PFSK-1 (cell line): ENCODE data around the gene HERC3.

Experiments used
- FOXP2 ChIP-seq: optimal IDR thresholded peaks from 2 replicates; pipeline ENCODE3; 2011; ENCODE audit warnings: borderline replicate concordance, control low read depth, inconsistent platforms; ENCODE audit not compliant: insufficient read depth; ENCODE audit errors: extremely low read length, extremely low read depth
- POLR2AphosphoS5 ChIP-seq: IDR thresholded peaks from 2 replicates; pipeline ENCODE4 v1.6.1; 2012; ENCODE audit warnings: low read depth, mild to moderate bottlenecking, control low read depth, low read length, moderate library complexity
- SIN3A ChIP-seq: IDR thresholded peaks from 2 replicates; pipeline ENCODE4 v1.6.1; 2012; ENCODE audit warnings: mild to moderate bottlenecking, low read length, moderate library complexity, borderline replicate concordance; ENCODE audit not compliant: insufficient read depth
- TAF1 ChIP-seq: IDR thresholded peaks from 2 replicates; pipeline ENCODE4 v1.6.1; 2012; ENCODE audit warnings: low read length, control low read depth, borderline replicate concordance; ENCODE audit not compliant: insufficient read depth
- TF ChIP-seq, protein P1 (sequence below), 2 experiments: IDR thresholded peaks; 2 replicates each; pipeline versions ENCODE4 v1.6.1 to v1.8.0; 2011 to 2012; ENCODE audit warnings: low read depth in 2 of 2, low read length in 2 of 2, control low read depth in 1 of 2, inconsistent platforms in 1 of 2, mild to moderate bottlenecking in 1 of 2, moderate library complexity in 1 of 2; ENCODE audit not compliant: insufficient read depth in 1 of 2

The HERC3 gene

DNA sequence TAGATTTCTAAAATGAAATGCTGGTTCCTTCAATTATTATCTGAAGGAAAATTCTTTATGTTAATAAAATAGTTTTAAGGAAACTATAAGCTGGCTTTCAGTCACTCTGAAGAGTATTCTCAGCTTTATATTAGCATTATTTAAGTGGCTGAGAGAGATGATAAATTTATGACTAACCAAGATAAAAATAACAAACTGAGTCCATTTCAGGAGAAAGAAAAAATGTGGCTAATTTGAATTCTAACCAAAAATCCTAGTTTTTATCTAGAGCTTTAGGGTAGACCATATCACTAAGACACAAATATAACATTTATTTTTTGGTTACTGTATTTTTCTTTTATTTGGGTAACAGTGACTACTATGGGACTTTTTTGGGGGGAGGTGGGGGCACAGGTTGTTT, 164.8 kb downstream of the HERC3 start:
- TF ChIP-seq FOXP2 (no peak), POLR2AphosphoS5 (no peak), SIN3A (no peak)

DNA sequence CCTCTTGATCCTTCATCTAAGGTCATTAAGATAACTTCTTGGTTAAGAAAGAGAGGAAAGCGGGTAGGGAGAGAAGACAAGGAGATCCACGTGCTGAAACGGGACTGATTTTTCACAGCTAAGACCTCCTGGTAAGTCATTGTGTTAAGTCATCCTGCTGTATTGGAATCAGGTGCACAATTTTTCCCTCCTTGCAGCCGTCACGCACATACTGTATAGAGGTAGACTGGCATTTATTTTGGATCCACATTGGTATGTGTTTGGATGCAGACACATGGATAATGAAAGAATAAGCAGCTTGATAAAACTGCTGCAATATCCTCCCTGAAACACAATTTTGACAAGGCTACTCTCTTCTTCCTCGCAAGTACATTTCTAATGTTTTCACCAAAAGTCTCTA, 165.5 kb downstream of the HERC3 start:
- TF ChIP-seq POLR2AphosphoS5 (no peak), SIN3A (no peak), TAF1 (no peak), FOXP2 (no peak)
- TF ChIP-seq, protein P1, sequence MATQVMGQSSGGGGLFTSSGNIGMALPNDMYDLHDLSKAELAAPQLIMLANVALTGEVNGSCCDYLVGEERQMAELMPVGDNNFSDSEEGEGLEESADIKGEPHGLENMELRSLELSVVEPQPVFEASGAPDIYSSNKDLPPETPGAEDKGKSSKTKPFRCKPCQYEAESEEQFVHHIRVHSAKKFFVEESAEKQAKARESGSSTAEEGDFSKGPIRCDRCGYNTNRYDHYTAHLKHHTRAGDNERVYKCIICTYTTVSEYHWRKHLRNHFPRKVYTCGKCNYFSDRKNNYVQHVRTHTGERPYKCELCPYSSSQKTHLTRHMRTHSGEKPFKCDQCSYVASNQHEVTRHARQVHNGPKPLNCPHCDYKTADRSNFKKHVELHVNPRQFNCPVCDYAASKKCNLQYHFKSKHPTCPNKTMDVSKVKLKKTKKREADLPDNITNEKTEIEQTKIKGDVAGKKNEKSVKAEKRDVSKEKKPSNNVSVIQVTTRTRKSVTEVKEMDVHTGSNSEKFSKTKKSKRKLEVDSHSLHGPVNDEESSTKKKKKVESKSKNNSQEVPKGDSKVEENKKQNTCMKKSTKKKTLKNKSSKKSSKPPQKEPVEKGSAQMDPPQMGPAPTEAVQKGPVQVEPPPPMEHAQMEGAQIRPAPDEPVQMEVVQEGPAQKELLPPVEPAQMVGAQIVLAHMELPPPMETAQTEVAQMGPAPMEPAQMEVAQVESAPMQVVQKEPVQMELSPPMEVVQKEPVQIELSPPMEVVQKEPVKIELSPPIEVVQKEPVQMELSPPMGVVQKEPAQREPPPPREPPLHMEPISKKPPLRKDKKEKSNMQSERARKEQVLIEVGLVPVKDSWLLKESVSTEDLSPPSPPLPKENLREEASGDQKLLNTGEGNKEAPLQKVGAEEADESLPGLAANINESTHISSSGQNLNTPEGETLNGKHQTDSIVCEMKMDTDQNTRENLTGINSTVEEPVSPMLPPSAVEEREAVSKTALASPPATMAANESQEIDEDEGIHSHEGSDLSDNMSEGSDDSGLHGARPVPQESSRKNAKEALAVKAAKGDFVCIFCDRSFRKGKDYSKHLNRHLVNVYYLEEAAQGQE (IDR thresholded peaks at IDR 0.05; ENCODE audit: insufficient read depth in 1 of 2, low read depth in 2 of 2, low read length in 2 of 2): no peak
